ENCODE results near the gene NT5M. TPM values are rescaled to one million over a fixed set of nuclear protein-coding genes. Genes with fewer than 3 reads are reported as not detected.
"Not testable (repeated sequence)": the region's sequence is repeated elsewhere in the genome, so short reads cannot be mapped to it uniquely, and the experiment has no call there.

Gene NT5M
- total RNA-seq, 2 experiments from 2014 or later: 1.8 to 2.9 TPM

DNA sequence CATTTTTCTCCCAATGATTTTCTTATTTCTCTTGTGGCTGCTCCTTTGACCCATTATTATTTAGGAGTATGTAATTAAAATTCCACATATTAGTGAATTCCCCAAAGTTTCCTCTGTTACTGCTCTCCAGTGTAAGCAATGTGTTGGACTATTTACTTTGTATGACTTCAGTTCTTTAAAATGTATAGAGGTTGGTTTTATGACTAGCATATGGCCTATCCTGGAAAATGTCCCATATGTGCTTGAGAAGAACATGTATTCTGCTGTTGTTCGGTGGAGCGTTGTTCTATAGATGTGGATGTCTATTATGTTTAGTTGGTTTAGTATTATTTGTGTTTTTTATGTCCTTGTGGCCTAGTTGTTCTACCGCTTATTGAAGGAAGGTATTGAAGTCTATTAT is 6.0 kb upstream of the NT5M start:
- Mint-ChIP-seq H3K9me3 (no peaks in the 10 kb centered on the region), H3K27me3 (no peaks in the 10 kb centered on the region), H3K27ac (no peak overlapping the region), H3K36me3 (ENCODE audit: low read depth) (no peaks in the 10 kb centered on the region), H3K4me1 (ENCODE audit: low read depth) (peaks cover 7% of the 10 kb centered on the region), H3K4me3 (no peak overlapping the region)
- H3K4me1 ChIP-seq (ENCODE audit: insufficient read depth, low read length): peaks cover 11% of the 10 kb centered on the region
- no peaks in the 10 kb centered on the region for H3K9me3 ChIP-seq (ENCODE audit: control insufficient read depth in 1 of 2, insufficient read depth in 1 of 2, low read length in 2 of 2)
- intact Hi-C loops (cut with DNase I, micrococcal nuclease): no loop called here
- ChIA-PET POLR2A (no interaction called here), CTCF (no interaction called here)
- no peak for DNase-seq
- no peaks in the 10 kb centered on the region for H3K36me3 ChIP-seq (ENCODE audit: insufficient read depth, low read length)
- no peak for ATAC-seq (ENCODE audit: poor library complexity)
- no peaks in the 10 kb centered on the region for H3K27me3 ChIP-seq (ENCODE audit: control insufficient read depth in 1 of 2, insufficient read depth in 2 of 2, low read length in 2 of 2)
- TF ChIP-seq, protein P1, sequence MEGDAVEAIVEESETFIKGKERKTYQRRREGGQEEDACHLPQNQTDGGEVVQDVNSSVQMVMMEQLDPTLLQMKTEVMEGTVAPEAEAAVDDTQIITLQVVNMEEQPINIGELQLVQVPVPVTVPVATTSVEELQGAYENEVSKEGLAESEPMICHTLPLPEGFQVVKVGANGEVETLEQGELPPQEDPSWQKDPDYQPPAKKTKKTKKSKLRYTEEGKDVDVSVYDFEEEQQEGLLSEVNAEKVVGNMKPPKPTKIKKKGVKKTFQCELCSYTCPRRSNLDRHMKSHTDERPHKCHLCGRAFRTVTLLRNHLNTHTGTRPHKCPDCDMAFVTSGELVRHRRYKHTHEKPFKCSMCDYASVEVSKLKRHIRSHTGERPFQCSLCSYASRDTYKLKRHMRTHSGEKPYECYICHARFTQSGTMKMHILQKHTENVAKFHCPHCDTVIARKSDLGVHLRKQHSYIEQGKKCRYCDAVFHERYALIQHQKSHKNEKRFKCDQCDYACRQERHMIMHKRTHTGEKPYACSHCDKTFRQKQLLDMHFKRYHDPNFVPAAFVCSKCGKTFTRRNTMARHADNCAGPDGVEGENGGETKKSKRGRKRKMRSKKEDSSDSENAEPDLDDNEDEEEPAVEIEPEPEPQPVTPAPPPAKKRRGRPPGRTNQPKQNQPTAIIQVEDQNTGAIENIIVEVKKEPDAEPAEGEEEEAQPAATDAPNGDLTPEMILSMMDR (IDR thresholded peaks at IDR 0.05): no peak
- no peak overlapping the region for H3K4me3 ChIP-seq (ENCODE audit: low read length)
- no peak overlapping the region for H3K27ac ChIP-seq (ENCODE audit: low read depth in 1 of 2, low read length in 2 of 2)

DNA sequence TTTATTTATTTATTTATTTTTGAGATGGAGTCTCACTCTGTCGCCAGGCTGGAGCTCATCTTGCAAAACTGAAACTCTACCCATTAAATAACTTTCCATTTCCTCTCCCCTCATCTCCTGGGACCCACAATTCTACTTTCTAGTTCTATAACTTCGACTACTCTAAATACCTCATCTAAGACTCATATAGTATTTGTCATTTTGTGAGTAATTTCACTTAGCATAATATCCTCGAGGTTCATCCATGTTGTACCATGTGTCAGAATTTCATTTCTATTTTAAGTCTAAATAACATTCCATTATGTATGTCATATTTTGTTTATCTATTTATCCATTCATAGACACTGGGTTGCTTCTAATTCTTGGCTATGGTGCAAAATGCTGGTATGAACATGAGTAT is 5.1 kb upstream of the NT5M start:
- Histone ChIP-seq H3K4me3 (ENCODE audit: low read length) (no peak overlapping the region), H3K9me3 (ENCODE audit: control insufficient read depth in 1 of 2, insufficient read depth in 1 of 2, low read length in 2 of 2) (no peaks in the 10 kb centered on the region), H3K36me3 (ENCODE audit: insufficient read depth, low read length) (no peaks in the 10 kb centered on the region), H3K4me1 (ENCODE audit: insufficient read depth, low read length) (peaks cover 19% of the 10 kb centered on the region), H3K27ac (ENCODE audit: low read depth in 1 of 2, low read length in 2 of 2) (no peak overlapping the region), H3K27me3 (ENCODE audit: control insufficient read depth in 1 of 2, insufficient read depth in 2 of 2, low read length in 2 of 2) (no peaks in the 10 kb centered on the region)
- ATAC-seq (ENCODE audit: poor library complexity) (no peak), DNase-seq (no peak)
- ChIA-PET CTCF (no interaction called here), POLR2A (no interaction called here)
- peaks cover 13% of the 10 kb centered on the region for H3K4me1 Mint-ChIP-seq (ENCODE audit: low read depth)
- H3K27me3 Mint-ChIP-seq: no peaks in the 10 kb centered on the region
- TF ChIP-seq, protein P1 (IDR thresholded peaks at IDR 0.05): no peak
- no peaks in the 10 kb centered on the region for H3K9me3 Mint-ChIP-seq
- H3K27ac Mint-ChIP-seq: no peak overlapping the region
- H3K4me3 Mint-ChIP-seq: no peak overlapping the region
- no peaks in the 10 kb centered on the region for H3K36me3 Mint-ChIP-seq (ENCODE audit: low read depth)
- intact Hi-C loops (cut with DNase I, micrococcal nuclease): no loop called here

DNA sequence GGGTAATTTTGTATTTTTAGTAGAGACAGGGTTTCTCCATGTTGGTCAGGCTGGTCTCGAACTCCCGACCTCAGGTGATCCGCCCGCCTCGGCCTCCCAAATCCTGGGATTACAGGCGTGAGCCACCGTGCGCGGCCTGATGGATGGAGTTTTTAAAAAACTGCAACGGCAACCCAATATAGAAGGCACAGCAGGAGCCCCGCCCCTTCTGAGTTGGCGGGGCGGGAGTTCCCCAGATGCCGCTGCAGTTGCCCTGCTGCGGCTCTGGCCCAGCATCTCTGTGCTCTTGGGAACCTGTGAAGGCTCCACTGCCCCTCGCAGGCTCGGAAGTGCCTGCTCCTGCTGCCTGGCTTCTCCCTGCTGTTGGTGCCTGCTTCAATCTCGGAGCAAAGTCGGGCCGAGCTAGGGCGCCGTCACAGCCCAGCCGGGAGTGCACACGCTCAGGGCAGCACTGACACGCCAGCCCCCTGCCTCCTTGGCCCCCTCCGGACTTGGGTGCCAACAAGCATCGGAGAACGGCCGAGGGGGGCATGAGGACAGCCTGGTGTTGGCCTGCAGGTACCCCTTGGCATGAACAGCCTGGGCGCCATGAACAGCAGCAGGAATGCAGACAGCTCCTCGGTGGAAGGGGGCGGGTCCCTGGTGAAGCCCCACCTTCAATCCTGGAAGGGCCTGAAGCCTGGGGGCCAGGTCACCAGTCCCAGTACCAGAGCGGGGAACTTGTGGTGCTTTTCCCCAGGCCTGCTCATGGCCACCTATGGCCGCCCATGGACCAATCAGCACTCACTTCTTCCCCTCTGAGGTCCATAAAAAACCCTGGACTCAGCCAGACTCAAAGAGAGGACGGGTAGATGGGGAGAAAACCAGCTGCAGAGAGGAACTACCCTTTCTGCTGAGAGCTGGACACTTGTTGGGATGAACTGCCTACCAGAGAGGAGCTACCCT is 2.3 kb upstream of the NT5M start:
- Mint-ChIP-seq H3K36me3 (ENCODE audit: low read depth) (no peaks in the 10 kb centered on the region), H3K9me3 (no peaks in the 10 kb centered on the region)
- POLR2A ChIA-PET: interaction anchor here (1.6 kb wide), 1 partner anchor 21 kb away, joined by 5 read pairs; no protein-coding TSS in a partner anchor

DNA sequence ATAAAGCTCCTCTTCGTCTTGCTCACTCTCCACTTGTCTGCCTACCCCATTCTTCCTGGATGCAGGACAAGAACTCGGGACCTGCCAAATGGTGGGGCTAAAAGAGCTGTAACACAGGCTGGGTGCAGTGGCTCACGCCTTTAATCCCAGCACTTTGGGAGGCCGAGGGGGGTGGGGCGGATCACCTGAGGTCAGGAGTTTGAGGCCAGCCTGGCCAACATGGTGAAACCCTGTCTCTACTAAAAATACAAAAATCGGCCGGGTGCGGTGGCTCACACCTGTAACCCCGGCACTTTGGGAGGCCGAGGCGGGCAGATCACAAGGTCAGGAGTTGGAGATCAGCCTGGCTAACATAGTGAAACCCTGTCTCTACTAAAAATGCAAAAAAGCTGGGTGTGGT is 1.5 kb upstream of the NT5M start:
- H3K4me3 ChIP-seq (ENCODE audit: low read length); H3K27ac Mint-ChIP-seq; H3K4me3 Mint-ChIP-seq; H3K27me3 ChIP-seq (ENCODE audit: control insufficient read depth in 1 of 2, insufficient read depth in 2 of 2, low read length in 2 of 2); ATAC-seq (ENCODE audit: poor library complexity); CTCF ChIA-PET; H3K27ac ChIP-seq (ENCODE audit: low read depth in 1 of 2, low read length in 2 of 2); H3K36me3 ChIP-seq (ENCODE audit: insufficient read depth, low read length); DNase-seq; H3K27me3 Mint-ChIP-seq; H3K36me3 Mint-ChIP-seq (ENCODE audit: low read depth); H3K9me3 ChIP-seq (ENCODE audit: control insufficient read depth in 1 of 2, insufficient read depth in 1 of 2, low read length in 2 of 2); H3K9me3 Mint-ChIP-seq: not testable (repeated sequence)
- intact Hi-C loops (cut with DNase I, micrococcal nuclease): loop anchor here in 1 of 2 experiments (5.0 kb wide), 1 partner anchor 64 kb away; the partner anchor contains the start of gene FLCN
- POLR2A ChIA-PET: interaction anchor here (1.6 kb wide), 1 partner anchor 22 kb away, joined by 5 read pairs; no protein-coding TSS in a partner anchor
- peaks cover 45% of the 10 kb centered on the region for H3K4me1 ChIP-seq (ENCODE audit: insufficient read depth, low read length)
- H3K4me1 Mint-ChIP-seq (ENCODE audit: low read depth): peaks cover 36% of the 10 kb centered on the region

More for the DNA sequence above, 2.3 kb upstream of the NT5M start:
- peaks cover 34% of the 10 kb centered on the region for H3K4me1 Mint-ChIP-seq (ENCODE audit: low read depth)
- H3K27ac Mint-ChIP-seq: no peak overlapping the region
- ATAC-seq (ENCODE audit: poor library complexity) (peak; percentile 52), DNase-seq (peak in 12 of 14 experiments; percentile 25 to 81 (median 40))
- H3K4me3 ChIP-seq (ENCODE audit: low read length): peak overlapping the region; percentile 42
- no peaks in the 10 kb centered on the region for H3K27me3 Mint-ChIP-seq
- CTCF ChIA-PET: no interaction called here
- H3K4me1 ChIP-seq (ENCODE audit: insufficient read depth, low read length): peaks cover 42% of the 10 kb centered on the region
- H3K27ac ChIP-seq (ENCODE audit: low read depth in 1 of 2, low read length in 2 of 2): no peak overlapping the region
- TF ChIP-seq, protein P1 (IDR thresholded peaks at IDR 0.05): no peak
- no peaks in the 10 kb centered on the region for H3K9me3 ChIP-seq (ENCODE audit: control insufficient read depth in 1 of 2, insufficient read depth in 1 of 2, low read length in 2 of 2)
- no peaks in the 10 kb centered on the region for H3K36me3 ChIP-seq (ENCODE audit: insufficient read depth, low read length)
- intact Hi-C loops (cut with DNase I, micrococcal nuclease): loop anchor here in 1 of 2 experiments (5.0 kb wide), 1 partner anchor 64 kb away; the partner anchor contains the start of gene FLCN
- H3K4me3 Mint-ChIP-seq: peak overlapping the region; percentile 51
- H3K27me3 ChIP-seq (ENCODE audit: control insufficient read depth in 1 of 2, insufficient read depth in 2 of 2, low read length in 2 of 2): no peaks in the 10 kb centered on the region

Measured in CD4-positive, alpha-beta T cell (primary cell).